GM23338 (cell line): ENCODE measurements around the gene TNIP2.

ENCODE experiments used
- CREB1 ChIP-seq: fragments of 250-450 bp; sonication (Bioruptor Pico); IDR thresholded peaks from 2 replicates; pipeline ENCODE4 v1.5.0; 2020; ENCODE audit warnings: low read depth, mild to moderate bottlenecking, moderate library complexity
- CTCF ChIP-seq, 2 experiments: fragments of 200-600 bp in 1 of 2; sonication (generic) in 1 of 2; conservative IDR thresholded peaks; 2 replicates each; pipeline versions ENCODE4 v1.5.1 to v1.6.1; 2016 to 2017; ENCODE audit warnings: antibody characterized with exemption in 2 of 2, low read depth in 2 of 2, mild to moderate bottlenecking in 2 of 2, moderate library complexity in 1 of 2
- ETS1 ChIP-seq: IDR thresholded peaks from 2 replicates; pipeline ENCODE4 v1.6.1; 2016; ENCODE audit warnings: antibody characterized with exemption
- EZH2 ChIP-seq: fragments of 200-600 bp; sonication (generic); IDR thresholded peaks from one replicate; pipeline ENCODE4 v1.8.0; 2017; ENCODE audit warnings: antibody characterized with exemption, mild to moderate bottlenecking, low read depth; ENCODE audit not compliant: unreplicated experiment
- EZH2phosphoT487 ChIP-seq: fragments of 200-600 bp; sonication (generic); IDR thresholded peaks from one replicate; pipeline ENCODE4 v1.8.1; 2018; ENCODE audit warnings: antibody characterized with exemption; ENCODE audit not compliant: unreplicated experiment
- JUNB ChIP-seq: IDR thresholded peaks from one replicate; pipeline ENCODE4 v1.6.1; 2016; ENCODE audit warnings: antibody characterized with exemption; ENCODE audit not compliant: unreplicated experiment
- NANOG ChIP-seq: IDR thresholded peaks from 2 replicates; pipeline ENCODE4 v1.6.1; 2016; ENCODE audit warnings: antibody characterized with exemption, borderline replicate concordance
- POLR2AphosphoS5 ChIP-seq: IDR thresholded peaks from 2 replicates; pipeline ENCODE4 v1.6.1; 2016; ENCODE audit warnings: antibody characterized with exemption, low read depth
- REST ChIP-seq: IDR thresholded peaks from one replicate; pipeline ENCODE4 v1.6.1; 2018; ENCODE audit warnings: antibody characterized with exemption; ENCODE audit not compliant: unreplicated experiment
- STAT1 ChIP-seq: IDR thresholded peaks from one replicate; pipeline ENCODE4 v1.6.1; 2016; ENCODE audit warnings: antibody characterized with exemption; ENCODE audit not compliant: unreplicated experiment

- TF ChIP-seq JUNB (no peak), CTCF (conservative IDR thresholded peaks at IDR 0.05; ENCODE audit: low read depth in 2 of 2) (no peak), REST (no peak), POLR2AphosphoS5 (no peak), EZH2 (no peak), EZH2phosphoT487 (no peak), ETS1 (no peak), NANOG (no peak), CREB1 (CRISPR knock-in tag) (no peak), STAT1 (no peak)
Observed at GRCh38 chr4:2714061-2714770, 41.9 kb downstream of the TNIP2 start.
